HG02610 (cell line): ENCODE results near the gene LKAAEAR1.
"Not testable (repeated sequence)": the region's sequence is repeated elsewhere in the genome, so short reads cannot be mapped to it uniquely, and the experiment has no call there.

Experiments used
- ATAC-seq: cut with Tn5 transposase; IDR thresholded peaks from one replicate; pipeline ENCODE4 v1.9.1; 2021; ENCODE audit warnings: mild to moderate bottlenecking, moderate library complexity; ENCODE audit not compliant: unreplicated experiment

LKAAEAR1 gene

GRCh38 chr20:64099086-64099786 lies 15.0 kb upstream of the LKAAEAR1 start:
- ATAC-seq, result no peak

GRCh38 chr20:64098471-64099013 lies 14.3 kb upstream of the LKAAEAR1 start:
- ATAC-seq, result no peak

- ATAC-seq, result no peak
These were observed 12.3 kb upstream of the LKAAEAR1 start for GRCh38 chr20:64096535-64096934.

- ATAC-seq, result no peak
These were observed 11.7 kb upstream of the LKAAEAR1 start for GRCh38 chr20:64095927-64096326.

GRCh38 chr20:64095455-64095854 lies 11.3 kb upstream of the LKAAEAR1 start:
- ATAC-seq, result no peak

GRCh38 chr20:64093013-64093503 lies 8.9 kb upstream of the LKAAEAR1 start:
- ATAC-seq, result no peak

GRCh38 chr20:64092258-64093012 lies 8.2 kb upstream of the LKAAEAR1 start:
- no peak for ATAC-seq

GRCh38 chr20:64091770-64092169 lies 7.6 kb upstream of the LKAAEAR1 start:
- ATAC-seq, result no peak

- no peak for ATAC-seq
These were observed 7.1 kb upstream of the LKAAEAR1 start for GRCh38 chr20:64091340-64091739.

- ATAC-seq, result no peak
These were observed 6.0 kb upstream of the LKAAEAR1 start for GRCh38 chr20:64090165-64090564.

- ATAC-seq, result not testable (repeated sequence)
These were observed 4.4 kb upstream of the LKAAEAR1 start for GRCh38 chr20:64088586-64088985.

- ATAC-seq, result not testable (repeated sequence)
These were observed 3.1 kb upstream of the LKAAEAR1 start for GRCh38 chr20:64087226-64087825.

GRCh38 chr20:64086801-64087200 lies 2.6 kb upstream of the LKAAEAR1 start:
- ATAC-seq, result no peak

GRCh38 chr20:64084685-64085152 lies 521 bp upstream of the LKAAEAR1 start:
- ATAC-seq, result no peak

- no peak for ATAC-seq
These were observed 807 bp downstream of the LKAAEAR1 start for GRCh38 chr20:64083378-64083803.

- ATAC-seq, result no peak
These were observed 1.3 kb downstream of the LKAAEAR1 start for GRCh38 chr20:64082820-64083377.

GRCh38 chr20:64082126-64082731 lies 2.0 kb downstream of the LKAAEAR1 start:
- no peak for ATAC-seq

- no peak for ATAC-seq
These were observed 2.6 kb downstream of the LKAAEAR1 start for GRCh38 chr20:64081624-64081964.

GRCh38 chr20:64080813-64081623 lies 3.2 kb downstream of the LKAAEAR1 start:
- no peak for ATAC-seq
